Bronchial epithelial cell (primary cell): Measurements from ENCODE around the gene ZNF354B. TPM values are rescaled to one million over a fixed set of nuclear protein-coding genes. Genes with fewer than 3 reads are reported as not detected.
A peak's percentile ranks its signal among the peaks of the same experiment; 100 is the strongest.
"Not testable (repeated sequence)": the region's sequence is repeated elsewhere in the genome, so short reads cannot be mapped to it uniquely, and the experiment has no call there.

Source experiments
- DNase-seq: peaks from one replicate; pipeline ENCODE4 v3.0.0-alpha.2; 2010; ENCODE audit warnings: low read depth
- FAIRE-seq: peaks from 2 replicates; lab custom pipeline; 2011; peaks lifted over from hg19 to GRCh38; lab: Jason Lieb, UNC
- H3K27me3 ChIP-seq: 2 replicates; pipeline ENCODE4 v1.5.1; 2011; ENCODE audit warnings: low read length; ENCODE audit not compliant: control insufficient read depth, insufficient read depth
- H3K36me3 ChIP-seq: 2 replicates; pipeline ENCODE4 v1.5.1; 2011; ENCODE audit warnings: low read length; ENCODE audit not compliant: control insufficient read depth, insufficient read depth
- H3K4me3 ChIP-seq: 2 replicates; pipeline ENCODE4 v1.5.1; 2011; ENCODE audit warnings: mild to moderate bottlenecking, low read depth, low read length, control low read depth
- CTCF ChIP-seq: IDR thresholded peaks from 2 replicates; pipeline ENCODE4 v1.5.1; 2011; ENCODE audit warnings: mild to moderate bottlenecking, moderate library complexity, low read length, control low read depth, inconsistent platforms; ENCODE audit not compliant: insufficient read depth, severe bottlenecking
- total RNA-seq: library from RNA; depleted of rRNA; stranded (reverse); fragments of >200 nt; gene quantifications from 2 replicates; pipeline ENCODE4 v1.2.1, GENCODE V29; 2014

The ZNF354B gene
- total RNA-seq, 1 donor from 2014 or later: 9.5 TPM

- Histone ChIP-seq H3K36me3 (no peaks in the 10 kb centered on the region), H3K4me3 (no peak overlapping the region), H3K27me3 (no peaks in the 10 kb centered on the region)
- FAIRE-seq: no peak
- peak; percentile 38 for DNase-seq
- peak; percentile 89 for TF ChIP-seq CTCF
Measured at GRCh38 chr5:178839319-178839704, 20.4 kb upstream of the ZNF354B start.

- not testable (repeated sequence) for H3K27me3 ChIP-seq, H3K36me3 ChIP-seq, FAIRE-seq, H3K4me3 ChIP-seq, DNase-seq
Measured at GRCh38 chr5:178840399-178840798, 19.4 kb upstream of the ZNF354B start.

GRCh38 chr5:178849316-178849715, 10.4 kb upstream of the ZNF354B start:
- FAIRE-seq (no peak), DNase-seq (no peak)
- Histone ChIP-seq H3K4me3 (no peak overlapping the region), H3K36me3 (no peaks in the 10 kb centered on the region), H3K27me3 (no peaks in the 10 kb centered on the region)
- TF ChIP-seq CTCF: no peak

GRCh38 chr5:178851951-178852350, 7.8 kb upstream of the ZNF354B start:
- Histone ChIP-seq H3K4me3 (no peak overlapping the region), H3K36me3 (no peaks in the 10 kb centered on the region), H3K27me3 (no peaks in the 10 kb centered on the region)
- no peak for TF ChIP-seq CTCF
- no peak for FAIRE-seq
- DNase-seq: no peak

- Histone ChIP-seq H3K27me3 (no peaks in the 10 kb centered on the region), H3K36me3 (no peaks in the 10 kb centered on the region), H3K4me3 (no peak overlapping the region)
- FAIRE-seq (no peak), DNase-seq (no peak)
- TF ChIP-seq CTCF: no peak
Measured at GRCh38 chr5:178854284-178854683, 5.5 kb upstream of the ZNF354B start.

- peak overlapping the region; percentile 62 for H3K4me3 ChIP-seq
- DNase-seq, FAIRE-seq, H3K36me3 ChIP-seq, H3K27me3 ChIP-seq: not testable (repeated sequence)
Measured at GRCh38 chr5:178860615-178861014, 862 bp downstream of the ZNF354B start.

GRCh38 chr5:178861627-178862026, 1.9 kb downstream of the ZNF354B start:
- H3K4me3 ChIP-seq: no peak overlapping the region
- FAIRE-seq (no peak), DNase-seq (no peak)
- H3K27me3 ChIP-seq: no peaks in the 10 kb centered on the region
- H3K36me3 ChIP-seq: peaks cover 7% of the 10 kb centered on the region
- no peak for TF ChIP-seq CTCF
